ENCODE measurements around the gene CELF3.

Gene CELF3

DNA sequence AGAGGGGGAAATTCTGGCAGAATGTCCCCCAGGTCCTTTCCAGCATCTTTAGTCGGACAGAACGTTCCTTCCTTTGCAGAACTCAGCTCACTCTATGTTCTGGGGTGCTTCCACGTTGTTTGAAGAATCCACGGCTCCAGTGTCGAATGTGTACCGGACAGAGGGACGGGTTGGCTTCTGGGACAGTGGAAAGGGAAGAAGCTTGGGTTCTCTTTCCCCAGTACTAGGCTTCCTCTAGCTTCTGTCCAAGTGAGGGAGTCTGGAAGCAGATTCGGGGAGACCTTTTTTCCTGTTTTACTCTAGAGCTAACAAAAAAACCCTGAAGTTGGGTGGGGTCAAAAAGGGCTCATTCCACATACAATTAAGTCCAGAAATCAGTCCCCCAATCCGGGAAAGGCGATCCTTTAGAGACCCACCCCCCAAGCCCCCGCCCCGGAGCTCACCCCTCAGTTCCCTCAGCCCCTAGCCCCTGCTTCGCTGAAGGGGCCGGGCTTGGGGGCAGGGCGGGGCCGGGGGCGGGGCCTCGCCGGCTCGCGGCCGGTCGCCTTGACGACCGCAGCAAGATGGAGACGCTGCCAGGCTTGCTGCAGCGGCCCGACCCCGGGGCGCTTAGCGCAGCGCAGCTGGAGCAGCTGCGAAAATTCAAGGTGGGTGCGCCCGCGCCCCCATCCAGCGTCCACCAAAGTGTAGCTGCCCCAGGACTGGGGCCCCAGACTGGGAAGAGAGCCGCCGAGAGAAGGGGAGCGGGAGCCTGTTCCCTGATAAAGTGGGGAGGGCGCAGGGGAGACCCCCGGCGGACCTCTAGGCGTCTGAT, 4.6 kb upstream of the CELF3 start, which contains the start of gene RIIAD1:
Gene RIIAD1 (plus strand): TSS at position 549 of the 814 bp plus-strand sequence. CDS start 15 bp downstream, at position 564.
- peak; percentile 20 for DNase-seq

DNA sequence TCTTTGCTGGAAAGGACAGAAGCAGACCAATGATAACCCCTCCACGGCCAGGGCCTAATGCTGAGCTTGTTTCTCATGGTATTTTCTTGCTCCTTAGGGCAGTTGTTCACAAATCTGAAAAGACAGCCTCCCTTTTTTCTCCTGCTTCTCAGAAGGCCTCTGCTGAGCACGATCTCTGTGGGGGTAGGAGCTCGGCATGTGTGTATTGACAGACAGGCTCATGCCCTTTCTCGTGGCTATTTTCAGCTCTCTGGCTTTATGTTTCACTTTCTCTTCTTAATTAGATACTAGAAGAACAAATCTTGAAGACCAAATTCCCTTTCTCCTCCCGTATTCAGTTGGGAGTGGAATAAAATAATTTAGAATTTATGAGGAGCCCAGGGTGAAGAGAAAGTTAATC, 4.0 kb upstream of the CELF3 start:
- peak; percentile 28 for DNase-seq

DNA sequence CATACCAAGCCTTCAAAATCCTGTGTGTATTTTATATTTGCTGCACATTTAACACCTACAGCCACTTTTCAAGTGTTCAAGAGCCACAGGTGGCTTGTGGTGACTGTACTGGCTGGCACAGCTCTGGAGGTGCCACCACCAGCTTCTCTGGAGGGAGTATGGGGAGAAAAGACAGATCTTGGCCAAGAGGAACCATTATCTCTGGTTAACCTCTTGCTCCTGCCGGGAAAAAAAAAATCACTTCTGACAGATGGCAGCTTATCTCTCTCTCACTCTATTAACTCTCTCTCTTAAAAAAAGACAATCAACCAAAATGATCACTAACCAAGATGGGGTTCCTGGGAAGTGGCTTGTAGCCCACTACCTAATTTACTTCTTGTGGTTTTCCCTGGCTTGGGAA, 3.5 kb upstream of the CELF3 start:
- DNase-seq = no peak

DNA sequence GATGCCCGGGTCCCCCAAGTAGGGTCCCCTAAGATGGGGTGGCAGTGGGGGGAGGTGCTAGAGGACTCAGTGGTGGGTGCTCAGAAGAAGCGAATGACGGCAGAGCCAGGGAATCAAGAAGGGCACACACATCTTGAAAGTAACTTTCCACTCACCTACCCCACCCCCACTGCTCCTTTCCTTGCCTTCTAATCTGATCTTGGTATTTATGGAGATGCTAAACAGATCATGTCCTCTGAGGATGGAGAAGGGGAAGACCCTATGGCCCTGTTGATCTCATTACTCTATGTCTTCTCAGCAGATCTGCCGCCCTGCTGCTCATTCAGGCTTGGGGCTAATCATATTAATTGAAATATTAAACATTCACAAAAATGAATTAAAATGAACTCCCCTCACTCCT, 2.1 kb upstream of the CELF3 start:
- DNase-seq = no peak

DNA sequence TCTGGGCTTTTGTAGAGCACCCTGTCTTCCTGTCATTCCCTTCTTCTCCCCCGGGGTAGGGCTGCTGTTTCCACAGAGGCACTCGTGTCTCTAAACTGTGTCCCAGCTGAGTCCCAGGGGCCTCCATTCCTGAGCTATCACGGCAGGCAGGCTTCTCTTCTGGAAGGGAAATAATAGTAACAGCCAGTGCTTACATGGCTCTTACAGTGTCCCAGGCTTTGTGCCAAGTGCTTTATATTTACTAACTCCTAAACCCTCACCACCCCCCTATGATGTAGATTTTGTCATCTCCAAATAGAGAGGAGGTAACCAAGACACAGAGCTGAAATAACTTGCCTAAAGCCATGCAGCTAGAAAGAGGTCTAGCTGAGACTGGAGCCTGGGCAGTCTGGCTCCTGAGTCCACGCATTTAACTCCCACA, 1.4 kb upstream of the CELF3 start:
- DNase-seq = peak; percentile 22

DNA sequence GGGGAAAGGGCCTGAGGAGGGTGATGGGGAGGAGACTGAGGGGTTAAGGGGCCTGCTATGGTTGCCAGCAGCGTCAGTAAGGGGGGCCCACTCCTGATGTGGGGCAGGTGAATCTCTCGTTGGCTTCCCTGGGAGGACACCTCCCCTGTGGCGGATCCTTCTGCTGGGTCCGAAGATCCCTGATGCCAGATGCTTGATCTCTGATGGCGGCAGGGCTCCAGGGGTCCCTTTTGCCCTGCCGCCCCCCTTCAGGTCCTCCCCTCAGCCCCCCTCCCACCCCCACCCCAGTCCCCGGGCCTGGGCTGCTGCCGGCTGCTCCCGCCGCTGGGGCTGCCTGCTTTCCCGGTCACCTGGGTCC, 219 bp downstream of the CELF3 start:
- DNase-seq = no peak

DNA sequence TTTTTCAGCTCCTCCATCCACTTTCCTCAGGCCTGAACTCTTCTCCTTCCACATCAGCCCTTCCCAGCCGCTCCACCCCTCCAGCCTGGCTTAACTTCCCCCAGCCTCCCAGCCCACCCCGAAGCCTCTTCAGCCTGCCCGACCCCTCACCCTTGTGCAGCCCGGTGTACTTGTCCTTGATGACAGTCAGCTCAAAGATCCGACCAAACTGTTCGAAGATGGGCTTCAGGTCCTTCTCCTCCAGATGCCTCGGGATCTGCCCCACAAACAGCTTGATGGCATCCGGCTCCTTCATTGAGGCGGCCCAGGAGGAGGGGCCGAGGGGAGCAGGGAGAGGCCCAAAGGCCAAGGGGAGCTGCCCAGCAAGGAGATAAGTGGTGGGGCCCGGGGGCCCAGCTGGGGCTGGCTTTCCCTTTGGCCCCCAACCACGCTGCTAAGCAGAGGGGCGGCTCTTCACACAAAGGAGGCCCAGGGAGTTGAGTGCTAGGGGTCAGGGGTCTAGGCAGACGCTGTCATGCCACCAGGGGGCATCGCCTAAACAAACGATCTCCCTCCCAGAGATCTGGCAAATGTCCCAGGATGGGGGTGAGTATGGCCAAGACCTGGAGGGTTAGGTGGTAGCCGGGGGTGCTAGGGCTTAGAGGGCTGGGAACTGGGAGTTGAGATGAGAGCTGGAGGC, 738 bp downstream of the CELF3 start:
- no peak for DNase-seq

DNA sequence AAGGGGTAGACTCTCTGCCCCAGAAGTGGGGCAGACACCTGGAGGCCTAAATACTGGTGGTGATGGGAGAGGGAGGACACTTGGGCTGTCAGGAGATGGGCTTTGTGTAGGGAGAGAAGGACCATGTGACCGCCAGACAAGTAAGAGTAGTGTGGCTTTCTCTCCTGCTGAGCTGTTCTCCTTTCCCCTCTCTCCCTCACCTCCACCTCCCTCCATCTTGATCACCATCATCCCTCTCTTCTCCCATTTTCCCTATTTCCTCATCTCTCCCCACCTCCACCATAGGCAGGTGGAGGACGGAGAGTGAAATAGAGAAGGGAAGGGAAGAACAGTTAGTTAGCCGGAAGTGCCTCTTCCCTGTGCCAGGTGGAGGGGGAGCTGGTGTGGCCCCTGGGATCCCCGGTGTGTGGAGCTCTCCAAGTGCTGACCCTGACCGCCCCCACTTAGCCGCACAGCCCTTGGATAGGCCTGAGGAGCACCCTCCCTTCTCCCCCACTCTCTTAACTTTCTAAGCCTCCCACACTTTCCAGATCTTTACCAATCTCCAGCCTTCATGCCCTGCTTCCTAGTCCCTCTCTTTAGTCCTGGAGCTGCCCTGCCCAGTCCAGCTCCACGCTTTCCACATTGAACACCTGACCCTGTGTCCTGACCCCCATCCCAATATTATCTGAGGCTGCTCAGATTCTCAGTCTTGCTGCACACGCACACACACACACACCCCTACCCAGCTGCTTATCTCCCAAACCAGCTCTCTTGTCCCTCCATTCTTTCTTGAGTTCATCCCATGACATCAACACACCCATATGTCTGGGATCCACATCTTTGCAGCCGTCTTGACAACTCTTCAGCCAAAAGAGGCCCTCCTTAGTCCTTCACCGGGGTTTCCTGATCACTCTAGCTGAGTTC, 1.5 kb downstream of the CELF3 start:
- no peak for DNase-seq

DNA sequence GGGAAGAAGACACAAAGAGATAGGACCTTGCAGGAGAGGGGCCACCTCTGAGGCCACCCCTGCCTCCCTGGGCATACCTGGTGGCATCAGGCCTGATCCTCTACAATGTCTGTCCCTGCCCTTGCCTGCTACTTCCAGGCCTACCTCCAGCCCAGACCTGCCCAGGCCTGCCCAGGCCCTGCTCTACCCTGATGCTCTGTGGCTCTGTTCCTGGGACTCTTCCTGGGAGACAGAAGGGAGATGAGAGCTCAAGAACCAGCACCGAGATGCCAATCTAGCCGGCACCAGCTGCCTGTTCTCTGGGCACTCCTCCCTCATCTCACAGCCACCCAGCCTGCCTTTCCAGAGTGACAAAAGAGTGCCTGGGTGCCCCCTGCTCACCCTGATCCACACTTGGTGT, 2.7 kb downstream of the CELF3 start:
- DNase-seq = no peak

DNA sequence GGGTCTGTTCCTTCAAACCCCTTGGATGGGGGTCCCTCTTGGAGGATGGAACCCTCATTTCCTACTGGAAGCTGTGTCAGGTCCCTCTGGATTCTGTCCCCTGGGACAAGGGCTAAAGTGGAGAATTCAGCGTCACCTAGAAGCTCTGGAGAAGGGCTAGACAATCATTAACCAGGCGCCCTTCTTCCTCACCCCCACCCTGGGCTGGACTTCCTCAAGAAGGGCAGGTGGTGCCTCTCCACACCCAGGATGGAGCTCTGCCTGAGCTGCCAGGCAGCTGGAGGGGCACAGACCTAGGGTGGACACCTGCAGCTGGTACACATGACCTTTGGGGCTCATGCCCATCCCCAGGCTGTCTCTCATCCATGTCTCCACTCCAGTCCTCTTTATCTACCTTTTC, 3.6 kb downstream of the CELF3 start:
- no peak for DNase-seq

DNA sequence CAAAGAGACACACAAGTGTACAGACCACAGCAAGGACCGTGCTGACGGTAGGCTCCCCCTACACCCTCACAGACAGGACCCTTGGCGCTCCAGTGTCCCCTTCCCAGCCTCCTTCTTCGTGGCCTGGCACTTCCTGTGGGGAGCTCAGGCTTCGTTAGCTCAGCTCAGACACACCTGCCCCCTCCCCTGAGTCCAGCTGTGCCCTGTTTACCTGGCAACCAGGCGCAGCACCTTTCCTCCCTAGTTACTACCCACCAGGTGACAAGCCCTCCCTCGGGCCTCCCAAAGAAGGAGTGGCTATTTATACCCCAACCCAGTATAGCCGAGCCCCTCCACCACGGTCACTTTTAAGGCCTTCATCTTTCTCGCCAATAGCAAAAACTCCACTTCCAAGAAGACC, 4.7 kb downstream of the CELF3 start:
- no peak for DNase-seq

DNA sequence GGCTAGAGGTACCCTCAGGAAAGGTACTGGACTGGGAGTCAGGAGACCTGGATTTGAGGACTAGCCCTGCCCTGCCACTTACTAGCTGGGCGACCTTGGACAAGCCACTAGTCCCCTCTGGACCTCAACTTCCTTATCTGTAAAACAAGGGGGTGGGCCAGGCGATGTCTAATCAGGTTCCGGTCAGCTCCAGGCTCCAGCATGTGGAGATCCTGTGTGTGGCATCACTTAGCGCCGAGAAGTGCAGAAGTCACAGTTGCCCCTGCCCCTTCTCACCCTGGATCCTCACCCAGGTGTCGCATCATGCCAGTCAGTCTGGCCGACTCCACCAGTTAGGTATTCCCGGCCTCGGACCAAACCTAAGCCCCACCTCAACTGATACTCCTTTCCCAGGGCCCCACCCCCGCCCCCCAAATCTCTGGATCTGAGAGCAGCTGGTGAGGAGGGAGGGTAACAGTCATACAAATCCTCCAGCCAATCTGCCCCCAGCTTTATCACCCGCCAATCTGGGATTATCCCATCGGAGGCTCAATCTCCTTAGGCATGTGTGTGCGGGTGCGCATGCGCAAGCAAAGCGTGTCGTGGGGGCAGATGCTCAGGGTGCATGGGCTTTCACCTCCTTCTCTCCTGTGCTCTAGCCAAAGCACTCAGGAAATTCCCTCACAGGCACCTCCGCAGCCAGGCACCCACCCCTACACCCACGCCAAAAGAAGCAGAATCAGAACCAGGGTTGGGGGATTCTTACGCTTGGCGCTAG, 5.4 kb downstream of the CELF3 start:
- DNase-seq = no peak

DNA sequence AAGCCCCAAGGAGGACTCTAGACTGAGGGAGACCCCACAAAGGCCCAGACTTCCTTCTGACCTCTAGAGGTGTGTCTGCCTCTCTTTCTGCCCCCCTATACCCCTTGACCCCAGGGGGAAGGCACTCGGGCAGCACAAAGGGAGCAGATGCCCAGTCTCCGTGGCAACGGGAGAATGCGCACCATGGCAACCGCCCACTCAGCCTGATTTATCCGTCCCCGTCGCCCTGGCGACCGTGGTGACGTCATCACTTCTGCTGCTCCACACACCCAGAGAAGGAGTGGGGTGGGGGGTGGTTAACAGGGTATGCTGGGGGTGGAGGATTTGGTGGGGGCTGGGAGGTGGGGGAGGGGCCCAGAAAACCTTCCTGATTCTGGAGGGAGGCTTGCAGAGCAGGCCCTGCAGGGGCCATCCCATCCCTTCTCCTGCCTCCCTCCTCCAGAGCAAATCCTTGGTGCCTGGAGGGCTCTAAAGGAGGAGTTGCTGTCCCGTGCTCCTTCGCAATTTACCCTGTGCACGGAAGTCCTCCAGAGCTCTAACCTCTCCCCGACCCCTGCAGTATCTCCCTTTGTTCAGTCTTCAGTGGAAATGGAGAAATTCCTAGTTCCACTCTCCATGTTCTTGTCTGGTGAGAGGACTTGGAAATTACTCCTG, 6.3 kb downstream of the CELF3 start:
- DNase-seq = peak; percentile 31

DNA sequence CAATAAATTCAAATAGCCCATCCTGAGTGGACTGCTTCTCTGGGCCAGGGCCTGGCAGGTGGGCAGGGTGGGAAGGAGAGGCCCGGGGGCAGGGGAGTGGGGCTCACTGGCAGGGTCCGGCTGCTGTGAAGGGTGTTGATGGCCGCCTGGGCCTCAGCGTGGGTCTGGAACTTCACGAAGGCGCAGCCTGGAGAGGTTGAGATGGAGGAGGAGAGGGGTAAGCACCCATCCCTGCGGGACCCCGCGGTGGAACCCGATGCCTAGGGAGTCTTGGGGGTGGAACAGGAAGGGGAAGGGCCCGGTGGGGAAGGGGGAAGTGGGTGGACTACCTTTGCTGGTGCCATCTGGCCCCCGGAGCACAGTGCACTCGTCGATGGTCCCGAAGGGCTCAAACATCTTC, 7.7 kb downstream of the CELF3 start:
- no peak for DNase-seq

DNA sequence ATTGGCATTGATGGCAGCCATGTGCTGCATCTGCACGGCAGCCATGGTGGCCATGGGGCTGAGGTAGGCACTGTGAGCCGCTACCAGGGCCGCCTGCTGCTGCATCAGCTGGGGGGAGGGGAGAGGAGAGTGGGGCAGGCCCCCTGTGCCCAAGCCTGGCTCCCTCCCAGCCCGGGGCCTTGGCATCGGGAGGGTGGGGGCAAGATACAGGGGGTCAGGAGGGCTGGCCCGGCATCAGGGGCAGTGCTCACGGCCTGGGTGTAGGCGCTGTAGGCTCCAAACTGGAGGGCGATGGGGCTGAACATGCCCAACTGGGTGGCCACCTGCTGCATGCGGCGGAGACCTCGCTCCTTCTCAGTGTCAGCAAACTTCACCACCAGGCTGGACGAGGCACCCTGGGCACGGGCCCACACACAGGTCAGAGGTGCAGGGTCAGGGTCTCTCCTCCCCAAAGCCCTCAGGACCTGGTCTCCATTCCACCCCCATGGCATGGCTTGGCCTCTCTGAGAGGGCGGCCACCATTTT, 9.0 kb downstream of the CELF3 start:
- DNase-seq = no peak

DNA sequence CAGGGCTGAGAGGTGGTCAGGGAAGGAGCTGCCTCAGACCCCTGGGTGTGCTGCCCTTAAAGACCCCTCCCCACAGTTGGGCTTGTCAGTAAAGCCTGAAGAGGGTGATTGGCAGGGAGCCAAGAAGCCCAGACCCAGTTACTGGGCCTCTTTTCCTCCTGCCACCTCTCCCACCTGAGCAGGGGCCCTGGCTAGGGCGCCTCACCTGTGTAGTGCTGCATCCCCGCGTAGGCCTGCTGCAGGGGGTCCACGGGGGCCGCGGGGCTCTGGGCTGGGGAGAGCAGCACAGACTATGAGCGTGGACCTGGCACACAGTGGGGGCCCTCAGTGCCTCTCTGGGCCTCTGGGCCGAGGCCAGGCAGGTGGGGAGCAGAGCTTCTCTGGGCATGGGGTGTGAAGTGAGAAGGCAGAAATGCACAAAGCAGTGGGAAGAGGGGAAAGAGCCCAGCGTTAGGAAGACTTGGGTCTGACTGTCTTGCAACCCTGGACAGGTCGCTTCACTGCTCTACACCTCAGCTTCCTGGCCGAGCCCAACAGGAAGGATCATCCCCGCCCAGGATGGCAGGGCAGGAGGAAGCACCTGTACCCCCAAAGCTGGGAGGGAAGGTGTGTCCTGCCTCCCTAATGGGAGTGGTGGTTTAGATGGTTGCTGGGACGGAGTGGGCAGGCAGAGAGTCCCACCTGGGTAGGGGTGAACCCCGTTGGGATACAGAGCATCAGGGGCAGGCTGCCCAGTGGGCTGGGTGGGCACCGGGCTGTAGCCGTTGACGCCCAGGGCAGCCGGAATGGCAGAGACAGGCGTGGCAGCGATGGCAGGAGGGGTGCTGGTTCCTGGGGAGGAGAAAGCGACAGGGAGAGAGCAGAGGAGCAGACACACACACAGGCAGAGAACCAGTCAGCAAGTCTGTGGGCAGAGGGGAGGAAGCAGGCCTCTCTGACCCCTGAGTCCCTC, 9.9 kb downstream of the CELF3 start:
- DNase-seq = no peak

DNA sequence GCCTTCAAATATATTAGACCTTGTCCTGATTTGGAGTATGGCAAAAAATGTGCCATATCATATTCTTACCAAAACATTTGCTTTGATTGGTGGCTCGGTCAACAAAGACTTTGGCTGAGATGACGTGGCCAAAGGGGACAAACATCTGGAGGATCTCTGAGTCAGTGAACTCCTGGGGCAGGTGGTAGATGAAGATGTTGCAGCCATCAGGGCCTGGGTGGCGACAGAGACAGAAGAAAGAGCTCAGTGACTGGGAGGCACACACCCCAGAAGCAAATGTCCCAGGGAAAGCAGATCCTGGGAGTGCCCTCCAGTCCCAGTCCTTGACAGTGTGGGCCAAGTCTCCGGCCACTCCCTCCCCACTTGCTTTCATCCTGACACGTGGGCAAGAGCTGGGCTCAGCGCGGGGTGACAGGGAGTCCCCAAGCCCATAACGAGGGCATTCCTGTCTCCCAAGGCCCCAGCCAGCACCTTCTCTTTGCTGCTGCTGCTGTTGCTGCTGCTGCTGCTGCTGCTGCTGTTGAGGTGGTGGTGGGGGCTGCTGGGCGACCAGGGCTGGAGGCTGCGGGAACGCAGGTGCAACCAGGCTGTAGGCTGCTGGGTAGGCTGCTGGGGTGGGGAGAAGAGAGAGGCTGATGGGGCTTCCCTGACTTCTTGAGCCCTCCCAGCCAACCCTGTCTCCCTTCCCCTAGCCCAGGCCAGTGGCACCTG, 10.7 kb downstream of the CELF3 start:
- DNase-seq = peak; percentile 8

DNA sequence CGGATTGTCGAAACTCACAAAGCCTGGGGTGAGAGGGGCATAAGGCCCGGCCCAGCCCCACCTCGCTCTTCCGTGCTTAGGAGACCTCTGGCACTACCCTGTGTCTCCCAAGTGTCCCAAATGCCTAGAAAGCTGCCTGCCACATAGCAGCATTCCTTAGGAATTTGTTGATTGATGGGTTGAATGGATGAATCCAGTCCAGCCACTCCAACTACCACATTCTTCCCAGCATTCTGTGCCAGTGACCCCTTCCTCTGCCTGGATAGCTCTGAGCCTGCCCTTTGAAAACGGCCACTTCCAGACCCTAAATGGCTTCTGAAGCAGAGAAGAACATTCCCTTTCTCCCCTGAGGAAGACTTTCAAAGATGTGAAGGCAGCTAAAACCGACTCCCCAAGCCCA, 11.5 kb downstream of the CELF3 start:
- DNase-seq = no peak

DNA sequence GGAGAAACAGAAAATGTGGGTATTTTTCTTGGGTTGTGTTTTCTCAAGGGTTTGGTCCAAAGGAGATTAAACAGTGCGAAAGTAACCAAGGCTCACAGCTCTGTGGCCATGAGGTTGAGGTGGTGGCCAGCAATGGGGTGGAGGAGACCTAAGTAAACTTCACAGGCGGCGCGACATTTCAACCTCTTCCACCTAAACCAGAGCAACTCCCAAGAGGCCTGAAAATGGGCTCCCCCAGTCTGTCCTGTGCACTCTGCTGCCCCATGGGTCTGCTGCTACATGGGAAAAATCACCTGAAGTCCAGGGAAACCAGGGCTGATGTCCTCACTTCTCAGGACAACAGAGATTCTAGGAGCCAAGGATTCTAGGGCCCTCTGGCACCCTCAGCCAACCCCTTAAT, 12.4 kb downstream of the CELF3 start:
- DNase-seq = no peak

DNA sequence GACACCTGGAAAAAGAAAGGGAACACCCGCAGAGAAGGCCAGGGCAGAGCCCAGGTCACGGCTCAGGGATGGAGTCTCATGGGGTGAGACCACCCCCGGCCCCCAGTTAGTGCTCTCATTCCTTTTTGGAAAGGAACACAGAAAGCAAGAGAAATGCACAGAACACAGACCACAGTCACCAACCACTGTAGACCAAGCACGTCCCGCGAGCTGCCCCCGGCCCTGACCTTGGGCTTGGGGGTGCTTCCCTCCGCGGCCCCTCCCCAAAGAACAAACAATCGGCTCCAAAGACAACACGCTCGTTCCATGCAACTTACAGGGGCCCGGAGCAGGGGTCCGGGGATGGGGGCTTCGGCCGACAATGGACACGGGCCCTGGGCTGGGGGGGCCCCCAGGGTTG, 12.8 kb downstream of the CELF3 start:
- no peak for DNase-seq

Data from fibroblast of skin of scalp (primary cell).